ENCODE results near the gene CPVL. TPM values are rescaled to one million over a fixed set of nuclear protein-coding genes. Genes with fewer than 3 reads are reported as not detected.

The CPVL gene
- total and polyA plus RNA-seq, 2 of the 4 experiments (the other 2 are of a cell fraction) = not detected

DNA sequence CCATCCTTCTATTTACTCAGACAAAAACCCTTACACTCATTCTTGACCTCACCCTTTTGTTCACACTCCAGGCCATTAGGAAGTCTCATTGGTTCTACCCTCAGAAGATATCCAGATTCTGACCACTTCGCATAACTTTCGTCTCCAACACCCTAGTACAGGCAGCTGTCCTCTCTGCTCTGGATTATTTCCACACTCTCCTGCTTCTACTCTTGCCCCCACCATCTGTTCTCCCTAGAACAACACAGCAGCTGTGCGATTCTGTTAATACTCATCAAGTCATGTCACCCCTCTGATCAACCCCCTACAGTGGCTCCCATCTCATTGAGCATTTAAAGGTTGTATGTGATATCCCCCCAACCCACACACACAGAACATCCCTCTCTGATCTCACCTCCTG is 172.7 kb downstream of the CPVL start:
- H3K4me1 ChIP-seq (ENCODE audit: control insufficient read depth, insufficient read depth, low read length) = no peaks in the 10 kb centered on the region
- ATAC-seq (ENCODE audit: low read depth) = no peak
- H3K4me2 ChIP-seq (ENCODE audit: low read depth, low read length) = no peak overlapping the region
- no peak overlapping the region for H2AK5ac ChIP-seq (ENCODE audit: low read depth, low read length)
- no peak overlapping the region for H3K4ac ChIP-seq (ENCODE audit: low read depth, low read length)
- dilution Hi-C loops (cut with HindIII; ENCODE audit: low sequenced_read_pairs, unreplicated experiment) (no loop called here), intact Hi-C loops (cut with micrococcal nuclease) (no loop called here), in situ Hi-C loops (cut with MboI; ENCODE audit: low sequenced_read_pairs) (no loop called here)
- no peak overlapping the region for H3K4me3 ChIP-seq (ENCODE audit: insufficient read depth, low read depth, low read length)
- H4K8ac ChIP-seq (ENCODE audit: low read depth in 2 of 2, low read length in 2 of 2) = no peak overlapping the region
- POLR2A ChIA-PET (ENCODE audit: unreplicated experiment) = no interaction called here
- H3K9me1 ChIP-seq (ENCODE audit: insufficient read depth, low read length) = no peaks in the 10 kb centered on the region
- CTCF ChIA-PET = no interaction called here
- H2BK15ac ChIP-seq (ENCODE audit: low read depth, low read length) = no peak overlapping the region
- H2BK5ac ChIP-seq (ENCODE audit: low read depth, low read length, poor library complexity, severe bottlenecking) = no peak overlapping the region
- H4K20me1 ChIP-seq (ENCODE audit: insufficient read depth, low read length) = no peaks in the 10 kb centered on the region
- H4K91ac ChIP-seq (ENCODE audit: insufficient read depth, low read depth, low read length) = no peak overlapping the region
- H2BK120ac ChIP-seq (ENCODE audit: low read depth, low read length) = no peak overlapping the region
- H3K56ac ChIP-seq (ENCODE audit: extremely low read depth, insufficient read depth, low read length) = no peak overlapping the region
- no peaks in the 10 kb centered on the region for H3K79me1 ChIP-seq (ENCODE audit: low read depth in 1 of 2, low read length in 2 of 2)
- H3K18ac ChIP-seq (ENCODE audit: low read depth, low read length) = no peak overlapping the region
- H3K9me3 ChIP-seq (ENCODE audit: control insufficient read depth, insufficient read depth, low read length) = peaks cover 7% of the 10 kb centered on the region
- BruUV-seq (replicated peaks) = no TSS peak
- TF ChIP-seq FOS (IDR thresholded peaks at IDR 0.05; ENCODE audit: low read depth, low read length) = no peak
- no peak for TF ChIP-seq SMC3 (IDR thresholded peaks at IDR 0.05; ENCODE audit: low read depth, low read length)
- TF ChIP-seq MAZ (IDR thresholded peaks at IDR 0.05; ENCODE audit: borderline replicate concordance, low read depth, low read length) = no peak
- TF ChIP-seq RCOR1 (IDR thresholded peaks at IDR 0.05; ENCODE audit: insufficient replicate concordance, low read length) = no peak
- TF ChIP-seq, protein P1, sequence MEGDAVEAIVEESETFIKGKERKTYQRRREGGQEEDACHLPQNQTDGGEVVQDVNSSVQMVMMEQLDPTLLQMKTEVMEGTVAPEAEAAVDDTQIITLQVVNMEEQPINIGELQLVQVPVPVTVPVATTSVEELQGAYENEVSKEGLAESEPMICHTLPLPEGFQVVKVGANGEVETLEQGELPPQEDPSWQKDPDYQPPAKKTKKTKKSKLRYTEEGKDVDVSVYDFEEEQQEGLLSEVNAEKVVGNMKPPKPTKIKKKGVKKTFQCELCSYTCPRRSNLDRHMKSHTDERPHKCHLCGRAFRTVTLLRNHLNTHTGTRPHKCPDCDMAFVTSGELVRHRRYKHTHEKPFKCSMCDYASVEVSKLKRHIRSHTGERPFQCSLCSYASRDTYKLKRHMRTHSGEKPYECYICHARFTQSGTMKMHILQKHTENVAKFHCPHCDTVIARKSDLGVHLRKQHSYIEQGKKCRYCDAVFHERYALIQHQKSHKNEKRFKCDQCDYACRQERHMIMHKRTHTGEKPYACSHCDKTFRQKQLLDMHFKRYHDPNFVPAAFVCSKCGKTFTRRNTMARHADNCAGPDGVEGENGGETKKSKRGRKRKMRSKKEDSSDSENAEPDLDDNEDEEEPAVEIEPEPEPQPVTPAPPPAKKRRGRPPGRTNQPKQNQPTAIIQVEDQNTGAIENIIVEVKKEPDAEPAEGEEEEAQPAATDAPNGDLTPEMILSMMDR (conservative IDR thresholded peaks at IDR 0.05; ENCODE audit: low read depth, low read length) = no peak
- no peak for TF ChIP-seq MAFK (IDR thresholded peaks at IDR 0.05; ENCODE audit: low read depth, low read length)
- TF ChIP-seq, protein P2, sequence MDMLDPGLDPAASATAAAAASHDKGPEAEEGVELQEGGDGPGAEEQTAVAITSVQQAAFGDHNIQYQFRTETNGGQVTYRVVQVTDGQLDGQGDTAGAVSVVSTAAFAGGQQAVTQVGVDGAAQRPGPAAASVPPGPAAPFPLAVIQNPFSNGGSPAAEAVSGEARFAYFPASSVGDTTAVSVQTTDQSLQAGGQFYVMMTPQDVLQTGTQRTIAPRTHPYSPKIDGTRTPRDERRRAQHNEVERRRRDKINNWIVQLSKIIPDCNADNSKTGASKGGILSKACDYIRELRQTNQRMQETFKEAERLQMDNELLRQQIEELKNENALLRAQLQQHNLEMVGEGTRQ (IDR thresholded peaks at IDR 0.05; ENCODE audit: low read depth, low read length) = no peak
- TF ChIP-seq POLR2A (IDR thresholded peaks at IDR 0.05; ENCODE audit: low read depth, low read length) = no peak
- no peak for TF ChIP-seq BHLHE40 (IDR thresholded peaks at IDR 0.05; ENCODE audit: low read depth, low read length)
- TF ChIP-seq CHD1 (IDR thresholded peaks at IDR 0.05; ENCODE audit: low read depth, low read length) = no peak
- no peak for TF ChIP-seq RFX5 (IDR thresholded peaks at IDR 0.05; ENCODE audit: low read depth, low read length)
- TF ChIP-seq RAD21 (IDR thresholded peaks at IDR 0.05; ENCODE audit: low read length) = no peak
- no peak for TF ChIP-seq CEBPB (IDR thresholded peaks at IDR 0.05; ENCODE audit: low read depth, low read length)
- TF ChIP-seq MXI1 (IDR thresholded peaks at IDR 0.05; ENCODE audit: borderline replicate concordance, low read depth, low read length) = no peak
- H3K36me3 ChIP-seq (ENCODE audit: control insufficient read depth, insufficient read depth, low read length) = no peaks in the 10 kb centered on the region
- no peak overlapping the region for H3K14ac ChIP-seq (replicated peaks; ENCODE audit: low read depth, low read length)
- no peak overlapping the region for H3K27ac ChIP-seq (ENCODE audit: insufficient read depth, low read length)
- no peak overlapping the region for H3K9ac ChIP-seq (ENCODE audit: low read depth, low read length)
- no peak overlapping the region for H2BK20ac ChIP-seq (ENCODE audit: low read depth, low read length)
- no peak overlapping the region for H2AK9ac ChIP-seq (replicated peaks; ENCODE audit: low read depth, low read length, poor library complexity)
- H4K5ac ChIP-seq (ENCODE audit: low read depth, low read length) = no peak overlapping the region
- WGBS, 2 experiments (ENCODE audit: extremely low coverage in 2 of 2, insufficient read length in 1 of 2) = 89% methylated on average over 2 of the region's 3 CpGs; no CpG with 5 or more reads in 1 of the 2 experiments
- peaks cover 1% of the 10 kb centered on the region for H3K27me3 ChIP-seq (ENCODE audit: control insufficient read depth, insufficient read depth, low read length)
- no peak overlapping the region for H3K23ac ChIP-seq (ENCODE audit: low read depth, low read length)
- H2AFZ ChIP-seq (replicated peaks; ENCODE audit: low read length, poor library complexity) = no peak overlapping the region
- no peak for DNase-seq

All from IMR-90 (cell line).